ENCODE measurements around the gene INF2. TPM values are rescaled to one million over a fixed set of nuclear protein-coding genes. Genes with fewer than 3 reads are reported as not detected.

The INF2 gene
- total RNA-seq, 2 experiments from 2014 or later: 61.5 to 65.0 TPM

- TF ChIP-seq CTCF (IDR thresholded peaks at IDR 0.05): no peak
- ATAC-seq (no peak), DNase-seq (no peak)
- POLR2A ChIA-PET: interaction anchor here (1.2 kb wide), 1 partner anchor 45 kb away, joined by 3 read pairs; no protein-coding TSS in a partner anchor
- Mint-ChIP-seq H3K36me3 (ENCODE audit: low read depth) (no peaks in the 10 kb centered on the region), H3K4me1 (ENCODE audit: low read depth) (peaks cover 2% of the 10 kb centered on the region), H3K4me3 (no peak overlapping the region), H3K27me3 (no peaks in the 10 kb centered on the region), H3K9me3 (no peaks in the 10 kb centered on the region), H3K27ac (no peak overlapping the region)
- intact Hi-C loops (cut with micrococcal nuclease): no loop called here
- CTCF ChIA-PET: interaction anchor here (1.0 to 1.2 kb wide), 2 partner anchors 31 to 74 kb away, joined by 3 read pairs; no protein-coding TSS in a partner anchor
Measured at GRCh38 chr14:104739546-104740516, 50.4 kb downstream of the INF2 start.

GRCh38 chr14:104741108-104741802 is 51.8 kb downstream of the INF2 start:
- POLR2A ChIA-PET: no interaction called here
- no peak for ATAC-seq
- no peak overlapping the region for H3K4me3 Mint-ChIP-seq
- no peaks in the 10 kb centered on the region for H3K36me3 Mint-ChIP-seq (ENCODE audit: low read depth)
- no peaks in the 10 kb centered on the region for H3K9me3 Mint-ChIP-seq
- H3K4me1 Mint-ChIP-seq (ENCODE audit: low read depth): peaks cover 15% of the 10 kb centered on the region
- H3K27ac Mint-ChIP-seq: no peak overlapping the region
- no peaks in the 10 kb centered on the region for H3K27me3 Mint-ChIP-seq
- intact Hi-C loops (cut with micrococcal nuclease): no loop called here
- no peak for TF ChIP-seq CTCF (IDR thresholded peaks at IDR 0.05)
- no peak for DNase-seq
- CTCF ChIA-PET: no interaction called here

- DNase-seq (peak; percentile 47), ATAC-seq (no peak)
- Mint-ChIP-seq H3K4me3 (no peak overlapping the region), H3K27ac (no peak overlapping the region), H3K36me3 (ENCODE audit: low read depth) (no peaks in the 10 kb centered on the region), H3K4me1 (ENCODE audit: low read depth) (peaks cover 20% of the 10 kb centered on the region), H3K9me3 (no peaks in the 10 kb centered on the region), H3K27me3 (no peaks in the 10 kb centered on the region)
- TF ChIP-seq CTCF (IDR thresholded peaks at IDR 0.05): no peak
- POLR2A ChIA-PET: interaction anchor here (0.7 to 1.2 kb wide), 2 partner anchors 9 to 64 kb away, joined by 3 read pairs; no protein-coding TSS in a partner anchor
- CTCF ChIA-PET: no interaction called here
- intact Hi-C loops (cut with micrococcal nuclease): no loop called here
Measured at GRCh38 chr14:104741803-104742251, 52.4 kb downstream of the INF2 start.

- H3K36me3 Mint-ChIP-seq (ENCODE audit: low read depth): no peaks in the 10 kb centered on the region
- TF ChIP-seq CTCF (IDR thresholded peaks at IDR 0.05): no peak
- intact Hi-C loops (cut with micrococcal nuclease): no loop called here
- ATAC-seq (no peak), DNase-seq (no peak)
- H3K27ac Mint-ChIP-seq: no peak overlapping the region
- no peaks in the 10 kb centered on the region for H3K27me3 Mint-ChIP-seq
- no peaks in the 10 kb centered on the region for H3K9me3 Mint-ChIP-seq
- CTCF ChIA-PET: no interaction called here
- no peak overlapping the region for H3K4me3 Mint-ChIP-seq
- peaks cover 20% of the 10 kb centered on the region for H3K4me1 Mint-ChIP-seq (ENCODE audit: low read depth)
- POLR2A ChIA-PET: interaction anchor here (0.7 to 1.2 kb wide), 3 partner anchors 10 to 65 kb away, joined by 3 to 5 read pairs (median 3); partner anchors contain the start of gene SIVA1
Measured at GRCh38 chr14:104742586-104743455, 53.4 kb downstream of the INF2 start.
